GM21529 (cell line): ENCODE results near the gene IL11RA.

ENCODE experiments used
- ATAC-seq: cut with Tn5 transposase; IDR thresholded peaks from one replicate; pipeline ENCODE4 v1.9.1; 2021; ENCODE audit not compliant: unreplicated experiment

The IL11RA gene

DNA sequence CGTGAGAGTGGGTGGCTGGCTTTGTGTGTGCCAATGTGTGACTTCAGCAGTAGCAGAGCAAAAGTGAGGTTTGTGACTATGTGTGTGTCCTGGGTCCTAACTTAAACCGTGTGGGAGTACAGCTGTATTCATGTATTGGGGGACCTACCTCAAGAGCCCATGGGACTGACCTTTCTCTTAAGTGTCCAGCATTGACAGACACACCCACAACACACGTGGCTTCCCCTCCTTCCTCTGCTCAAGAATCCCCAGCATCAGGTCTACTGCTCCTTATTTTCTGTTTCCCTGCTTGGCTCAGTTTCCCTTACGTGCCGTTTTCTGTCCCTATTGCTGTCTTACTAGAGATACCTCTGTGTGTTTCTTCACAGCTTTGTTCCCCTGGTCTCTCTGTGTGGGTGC is 616 bp downstream of the IL11RA start:
- no peak for ATAC-seq

DNA sequence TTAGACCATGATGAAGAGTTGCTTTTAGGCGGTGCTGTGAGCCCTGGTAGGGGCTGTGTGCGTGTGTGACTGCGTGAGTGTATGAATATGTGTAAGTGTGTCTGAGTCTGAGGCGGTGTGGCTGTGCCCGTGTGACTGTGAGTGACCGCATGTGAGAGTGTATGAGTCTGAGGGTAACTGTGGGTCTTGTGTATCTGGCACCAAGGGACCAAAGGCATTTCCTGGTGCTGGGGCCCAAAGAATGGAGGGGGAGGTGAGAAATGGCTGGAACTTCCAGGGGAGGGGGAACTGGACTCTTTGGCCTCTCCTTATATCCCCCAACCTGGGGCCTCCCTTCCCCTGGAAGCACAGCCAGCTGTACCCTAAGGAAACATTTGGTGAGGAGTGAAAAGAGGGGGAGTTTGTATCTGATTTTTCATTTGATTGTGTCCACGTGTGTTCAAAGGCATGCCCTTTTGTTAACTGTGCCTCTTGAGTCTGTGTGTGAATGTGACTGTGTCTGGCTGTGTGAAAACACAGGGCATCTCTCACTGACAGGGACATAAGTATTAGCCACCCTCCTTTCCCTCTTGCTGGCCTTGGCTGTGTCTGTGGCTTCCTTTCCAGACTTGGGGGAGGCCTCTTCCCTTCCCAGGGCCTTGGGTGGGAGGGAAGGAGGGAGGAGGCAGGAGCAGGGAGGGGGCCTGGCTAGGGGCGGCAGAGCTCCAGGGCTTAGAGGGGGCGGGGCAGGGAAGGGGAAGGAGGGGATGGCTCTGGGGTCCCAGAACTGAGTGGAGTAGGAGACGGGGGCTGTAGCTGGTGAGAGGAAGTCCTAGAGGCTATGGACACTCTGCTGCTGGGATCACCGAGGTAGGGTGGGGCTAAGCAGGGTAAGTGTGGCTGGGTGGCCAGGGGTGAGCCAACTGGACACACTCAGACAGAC is 1.4 kb downstream of the IL11RA start:
- no peak for ATAC-seq

DNA sequence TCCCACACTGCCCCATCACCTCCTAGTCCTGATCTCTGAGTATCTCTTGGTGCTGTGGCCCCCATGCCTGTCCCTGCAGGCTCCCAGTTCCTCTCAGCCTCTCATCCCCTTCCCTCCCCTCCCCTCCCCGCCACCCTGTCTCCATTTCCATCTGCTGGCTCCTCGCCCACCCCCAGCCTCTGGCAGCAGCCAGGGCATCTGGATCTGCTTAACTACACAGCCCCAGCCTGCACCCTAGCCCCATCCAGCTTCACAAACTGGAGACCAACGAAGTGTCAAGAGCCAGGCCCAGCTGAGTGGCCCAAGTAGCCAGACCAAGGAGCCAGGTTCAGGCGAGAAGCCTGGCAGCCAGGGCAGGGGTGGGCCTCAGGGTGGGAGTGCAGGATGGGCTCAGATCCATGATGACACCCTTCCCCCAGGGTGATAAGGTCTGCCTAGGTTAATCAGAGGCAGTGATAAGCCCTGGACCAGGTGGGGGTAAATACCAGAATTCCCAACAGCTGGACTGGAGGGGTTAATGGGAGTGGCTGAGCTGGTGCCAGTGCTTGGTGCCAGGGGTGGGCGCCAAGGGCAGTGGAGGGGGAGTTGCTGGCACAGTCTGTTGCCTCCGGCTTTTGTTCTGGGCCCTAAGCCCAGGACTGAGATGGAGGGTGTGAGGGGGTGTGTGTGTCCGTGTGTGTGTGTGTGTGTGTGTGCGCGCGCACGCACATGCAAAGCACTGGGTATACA is 2.5 kb downstream of the IL11RA start:
- ATAC-seq = no peak

DNA sequence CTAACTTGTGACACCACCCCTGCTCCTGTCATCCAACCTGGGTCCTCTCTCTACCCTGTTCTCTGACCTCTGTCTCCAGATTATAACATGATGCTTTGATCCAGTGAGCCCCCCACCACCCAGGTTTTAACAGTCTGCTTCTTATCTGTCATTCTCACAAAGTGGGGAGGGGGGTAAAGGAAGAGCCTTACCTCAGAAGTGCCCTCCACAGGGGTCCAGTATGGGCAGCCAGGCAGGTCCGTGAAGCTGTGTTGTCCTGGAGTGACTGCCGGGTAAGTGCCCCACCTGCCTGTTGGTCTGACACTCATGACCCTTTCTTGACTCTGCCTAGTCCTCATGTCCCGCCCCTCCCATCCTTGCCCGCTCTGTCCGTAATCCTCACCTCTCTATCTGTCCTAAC is 3.4 kb downstream of the IL11RA start:
- ATAC-seq = no peak

DNA sequence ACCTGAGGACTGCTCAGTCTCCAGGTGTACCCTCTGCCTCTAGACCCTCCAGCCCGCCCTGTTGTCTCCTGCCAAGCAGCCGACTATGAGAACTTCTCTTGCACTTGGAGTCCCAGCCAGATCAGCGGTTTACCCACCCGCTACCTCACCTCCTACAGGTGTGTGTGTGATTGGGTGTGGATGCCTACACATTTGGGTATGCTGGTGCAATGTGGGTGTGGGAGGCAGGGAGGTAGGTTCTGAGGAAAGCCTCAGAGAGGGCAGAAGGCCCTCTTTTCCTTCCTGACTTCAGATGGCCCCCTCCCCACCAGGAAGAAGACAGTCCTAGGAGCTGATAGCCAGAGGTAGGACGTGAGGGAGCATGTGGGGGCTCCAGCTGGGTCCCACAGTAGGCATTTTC is 5.0 kb downstream of the IL11RA start:
- ATAC-seq = no peak

DNA sequence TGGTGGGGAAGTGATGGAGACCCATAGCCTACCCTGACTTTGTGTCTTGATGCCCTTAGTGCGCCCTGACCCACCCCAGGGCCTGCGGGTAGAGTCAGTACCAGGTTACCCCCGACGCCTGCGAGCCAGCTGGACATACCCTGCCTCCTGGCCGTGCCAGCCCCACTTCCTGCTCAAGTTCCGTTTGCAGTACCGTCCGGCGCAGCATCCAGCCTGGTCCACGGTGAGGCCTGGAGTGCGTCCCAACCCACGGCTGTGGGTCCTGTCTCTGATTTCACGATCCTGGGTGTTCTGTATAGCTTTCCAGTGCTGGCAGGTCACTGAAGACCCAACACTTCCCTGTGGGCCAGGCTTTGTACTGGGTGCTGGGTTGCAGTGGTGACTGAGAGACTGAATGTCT is 6.5 kb downstream of the IL11RA start:
- ATAC-seq = no peak

DNA sequence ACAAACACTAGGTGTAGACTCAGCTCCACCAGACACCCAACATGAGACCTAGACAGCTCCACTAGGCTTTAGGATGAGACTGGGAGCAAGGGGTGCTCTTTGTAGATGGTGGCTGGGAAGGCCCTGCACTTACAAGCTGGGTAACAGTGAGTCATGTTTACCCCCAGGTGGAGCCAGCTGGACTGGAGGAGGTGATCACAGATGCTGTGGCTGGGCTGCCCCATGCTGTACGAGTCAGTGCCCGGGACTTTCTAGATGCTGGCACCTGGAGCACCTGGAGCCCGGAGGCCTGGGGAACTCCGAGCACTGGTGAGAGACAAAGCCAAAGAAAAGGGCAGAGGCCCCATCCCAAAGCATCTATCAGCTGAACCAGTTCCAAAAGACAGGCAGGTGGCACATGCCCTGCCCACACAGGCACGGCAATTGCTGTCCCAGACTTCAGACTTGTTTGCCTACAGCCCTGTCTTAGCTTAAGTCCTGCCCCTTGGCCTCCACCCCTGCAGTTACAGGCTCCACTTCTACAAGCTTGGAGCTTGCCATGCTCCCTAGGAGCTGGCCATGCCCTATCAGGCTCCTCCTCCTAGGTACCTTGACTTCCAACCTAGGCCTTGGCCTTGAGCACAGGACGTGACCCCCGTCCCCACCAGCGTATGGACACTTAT is 7.7 kb downstream of the IL11RA start:
- ATAC-seq = no peak

DNA sequence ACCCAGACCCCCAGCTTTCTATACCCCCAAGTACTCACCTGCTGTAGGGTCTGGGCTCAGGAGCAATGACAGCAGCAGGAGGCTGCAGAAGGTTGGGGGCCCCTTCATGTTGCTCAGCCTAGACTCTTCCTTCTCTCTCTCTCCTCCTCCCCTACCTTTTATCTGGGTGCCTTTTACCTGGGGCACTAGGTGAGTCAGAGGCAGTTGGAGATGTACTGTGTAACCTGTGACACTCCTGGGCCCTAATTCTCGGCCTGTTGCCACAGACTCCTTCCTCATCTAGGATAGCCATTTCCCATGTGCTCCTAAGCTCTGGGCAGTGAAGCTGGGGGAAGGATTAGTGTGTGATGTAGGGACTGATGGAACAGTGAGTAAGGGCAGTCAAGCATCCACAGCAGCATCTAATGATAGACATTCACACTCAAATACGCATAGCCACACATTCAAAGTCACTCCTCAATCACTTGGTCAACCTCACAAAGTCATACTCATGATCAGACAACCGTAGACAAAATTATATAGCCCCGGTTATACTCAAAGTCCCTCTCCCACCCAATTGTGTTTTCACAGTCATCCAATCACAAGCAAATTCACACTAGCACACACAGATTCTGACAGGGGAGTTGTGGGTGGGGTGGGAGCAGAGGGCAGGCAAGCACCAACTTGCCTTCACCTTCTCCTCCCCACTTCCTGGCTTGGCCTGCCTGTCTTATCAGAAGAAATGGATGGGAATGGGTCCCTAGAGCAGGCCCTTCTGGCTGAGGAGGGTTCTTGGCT is 10.7 kb downstream of the IL11RA start, which contains the start of gene CCL27:
TSS of gene CCL27 (minus strand) at position 132 of the 777 bp plus-strand sequence. CDS start at position 108, 24 bp downstream.
- ATAC-seq = no peak

DNA sequence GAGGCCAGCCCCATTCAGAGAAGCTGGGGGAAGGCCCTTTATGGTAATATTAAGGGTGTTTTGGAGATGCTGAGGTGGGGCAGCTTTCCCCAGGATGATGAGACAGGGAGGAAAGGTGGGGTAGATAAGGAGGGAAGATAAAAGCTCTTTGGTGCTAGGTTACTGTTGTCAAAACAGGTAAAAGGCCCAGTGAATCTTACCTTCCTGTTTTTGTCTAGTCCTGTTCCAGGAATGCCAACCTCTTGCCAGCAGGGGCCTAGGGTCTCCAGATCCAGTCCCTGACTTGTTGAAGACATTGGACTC is 11.3 kb downstream of the IL11RA start:
- no peak for ATAC-seq

DNA sequence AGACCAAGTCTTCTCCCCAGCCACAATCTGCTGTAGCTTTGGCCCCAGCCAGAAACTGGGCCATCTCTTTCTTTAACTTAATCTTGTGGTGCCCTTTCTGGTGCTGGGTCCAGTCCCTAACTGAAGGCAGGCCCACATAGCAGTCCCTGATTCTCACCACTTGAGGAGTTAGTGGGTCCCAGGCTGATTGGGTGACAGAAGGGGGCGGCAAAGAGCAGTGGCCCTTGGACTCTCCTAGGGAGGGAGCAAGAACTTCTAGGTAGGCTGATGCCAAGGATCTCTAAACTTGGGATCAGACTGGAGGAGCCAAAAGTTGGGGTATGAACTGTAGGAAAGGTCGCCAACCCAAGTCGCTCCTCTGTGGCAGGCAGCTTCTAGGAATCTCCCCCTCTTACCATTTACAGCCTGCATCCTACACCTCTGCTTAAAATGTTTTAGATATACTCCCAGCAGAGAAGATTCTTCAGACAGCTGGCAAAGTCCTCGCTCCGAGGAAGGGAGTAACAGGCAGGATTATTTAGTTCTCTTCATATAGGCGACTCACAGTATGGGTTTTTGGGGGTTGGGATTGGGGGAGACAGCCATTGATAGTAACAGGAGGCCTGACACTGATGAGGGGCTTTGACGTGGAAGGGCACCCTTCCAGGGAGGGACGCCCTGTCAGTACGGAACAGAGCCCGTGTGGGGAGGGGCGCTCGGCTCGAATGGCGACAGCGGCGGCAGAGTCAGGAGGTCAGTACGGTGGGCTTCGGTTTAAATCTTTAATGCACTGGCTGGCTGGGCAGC is 12.5 kb downstream of the IL11RA start:
- ATAC-seq = peak; percentile 48

DNA sequence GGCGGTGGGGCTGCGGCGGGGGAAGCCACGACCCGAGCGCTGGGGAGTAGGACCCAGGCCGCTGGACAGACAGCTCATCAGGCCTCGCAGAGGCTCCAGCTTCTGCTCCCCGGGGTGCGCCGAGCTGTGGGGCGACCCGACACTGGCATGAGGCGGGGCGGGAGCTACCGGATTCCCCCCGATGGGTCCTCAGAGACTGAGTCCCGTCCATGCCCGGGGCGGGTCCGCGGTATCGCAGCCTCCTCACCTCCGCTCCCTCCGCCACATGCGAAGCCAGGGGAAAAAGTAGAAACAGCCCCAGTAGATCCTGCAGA is 13.0 kb downstream of the IL11RA start:
- ATAC-seq = peak; percentile 18

DNA sequence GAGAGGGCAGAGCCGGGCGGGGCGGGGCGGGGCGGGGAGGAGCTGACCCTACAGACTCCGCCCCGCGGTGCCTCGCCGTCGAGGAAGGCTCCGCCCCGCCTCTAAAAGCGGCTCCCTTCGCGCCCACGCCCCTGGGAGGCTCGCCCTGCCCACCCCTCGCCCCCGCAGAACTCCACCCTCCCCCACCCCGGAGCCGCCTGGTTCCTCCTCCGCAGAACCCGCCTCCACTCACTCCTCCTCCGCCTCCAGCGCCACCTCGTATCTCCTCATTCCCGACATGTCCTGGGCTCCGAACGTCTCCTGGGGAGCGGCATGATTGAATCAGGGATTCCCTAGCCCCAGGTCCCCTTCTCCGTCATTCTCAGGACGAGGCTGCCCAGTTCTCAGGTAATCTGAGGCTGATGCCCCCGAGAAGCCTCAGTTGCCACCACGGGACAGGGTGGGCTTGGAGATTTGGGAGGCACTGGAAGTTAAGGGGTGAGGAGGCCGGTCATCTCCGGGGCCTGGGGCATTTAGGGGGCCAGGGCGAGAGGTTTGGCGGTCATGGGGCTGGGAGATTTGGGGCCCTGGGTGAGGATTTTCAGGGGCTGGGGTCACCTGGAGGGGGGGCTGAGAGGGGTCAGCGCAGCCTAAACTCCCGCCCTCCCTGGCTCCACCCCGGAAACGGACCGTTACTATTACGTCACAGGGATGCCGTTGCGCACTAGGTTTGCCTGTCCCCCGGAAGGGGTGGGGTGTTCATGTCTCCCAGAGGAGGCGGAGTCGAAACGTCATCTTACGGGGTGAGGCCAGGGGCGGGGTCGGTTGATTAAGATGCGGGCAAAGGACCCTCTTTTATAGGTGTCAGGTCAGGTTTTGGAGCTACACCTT is 13.6 kb downstream of the IL11RA start:
- peak; percentile 75 for ATAC-seq

DNA sequence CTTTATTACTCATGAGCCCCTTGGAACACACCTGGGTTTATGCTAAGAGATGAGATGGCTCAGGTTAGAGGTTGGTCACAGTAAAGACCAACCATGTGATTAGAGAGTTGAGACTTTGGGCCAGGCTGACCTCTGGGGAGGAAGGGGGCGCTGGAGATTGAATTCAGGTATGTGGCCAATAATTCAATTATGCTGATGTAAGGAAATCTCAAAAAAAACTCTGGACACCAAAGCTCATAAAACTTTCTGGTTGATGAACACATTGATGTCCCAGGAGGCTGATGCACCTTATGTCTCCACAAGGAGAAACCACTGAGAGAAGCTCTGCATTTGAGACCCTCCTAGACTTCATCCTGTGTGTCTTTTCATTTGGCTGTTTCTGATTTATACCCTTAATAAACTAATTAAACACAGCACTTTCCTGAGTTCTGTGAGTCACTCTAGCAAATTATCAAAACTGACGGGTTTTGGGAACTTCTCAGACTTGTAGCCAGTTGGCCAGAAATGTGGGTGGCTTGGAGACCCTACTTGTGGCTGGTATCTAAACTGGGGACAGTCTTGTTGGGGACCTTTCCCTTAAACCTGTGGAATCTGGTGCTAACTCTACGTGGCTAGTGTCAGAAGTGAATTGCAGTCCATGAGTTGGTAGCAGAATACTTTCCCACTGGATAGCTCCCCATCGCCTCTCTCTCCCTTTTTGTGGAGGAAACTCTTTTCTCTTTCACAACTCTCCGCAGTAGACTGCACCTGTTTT is 18.0 kb downstream of the IL11RA start:
- no peak for ATAC-seq

DNA sequence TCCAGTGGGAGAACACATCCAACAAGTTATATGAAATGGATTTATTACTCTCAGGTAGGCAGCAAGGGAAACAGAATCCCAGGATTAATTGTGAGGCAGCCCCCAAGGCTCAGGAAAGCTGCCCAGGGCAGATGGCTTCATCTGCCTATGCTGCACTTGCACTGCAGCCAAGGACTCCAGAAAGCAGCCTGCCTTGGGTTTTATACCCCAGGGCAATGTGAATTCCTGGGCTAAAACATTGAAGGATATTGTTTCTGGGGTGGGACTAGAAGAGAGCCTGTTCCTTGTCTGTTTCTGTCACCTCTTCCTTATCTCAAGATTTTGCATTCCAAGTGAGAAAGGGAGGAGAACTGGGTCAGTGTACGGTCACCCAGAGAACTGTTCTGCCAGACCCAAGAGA is 19.3 kb downstream of the IL11RA start:
- no peak for ATAC-seq

DNA sequence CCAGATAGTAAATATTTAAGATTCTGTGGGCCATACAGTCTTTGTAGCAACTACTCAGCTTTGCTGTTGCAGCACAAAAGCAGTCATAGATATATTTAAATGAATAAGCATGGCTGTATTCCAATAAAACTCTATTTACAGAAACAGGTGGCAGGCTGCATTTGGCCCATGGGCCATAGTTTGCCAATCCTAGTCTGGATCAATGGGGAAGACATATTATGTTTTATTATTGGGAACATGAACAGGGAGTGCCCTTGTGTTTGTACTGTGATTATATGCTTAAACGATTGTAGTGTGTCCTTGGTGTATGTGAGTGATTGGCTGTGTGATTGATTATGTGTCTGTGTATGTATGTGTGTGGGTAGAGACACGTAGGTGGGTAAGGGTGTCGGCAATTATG is 22.5 kb downstream of the IL11RA start:
- ATAC-seq = no peak

DNA sequence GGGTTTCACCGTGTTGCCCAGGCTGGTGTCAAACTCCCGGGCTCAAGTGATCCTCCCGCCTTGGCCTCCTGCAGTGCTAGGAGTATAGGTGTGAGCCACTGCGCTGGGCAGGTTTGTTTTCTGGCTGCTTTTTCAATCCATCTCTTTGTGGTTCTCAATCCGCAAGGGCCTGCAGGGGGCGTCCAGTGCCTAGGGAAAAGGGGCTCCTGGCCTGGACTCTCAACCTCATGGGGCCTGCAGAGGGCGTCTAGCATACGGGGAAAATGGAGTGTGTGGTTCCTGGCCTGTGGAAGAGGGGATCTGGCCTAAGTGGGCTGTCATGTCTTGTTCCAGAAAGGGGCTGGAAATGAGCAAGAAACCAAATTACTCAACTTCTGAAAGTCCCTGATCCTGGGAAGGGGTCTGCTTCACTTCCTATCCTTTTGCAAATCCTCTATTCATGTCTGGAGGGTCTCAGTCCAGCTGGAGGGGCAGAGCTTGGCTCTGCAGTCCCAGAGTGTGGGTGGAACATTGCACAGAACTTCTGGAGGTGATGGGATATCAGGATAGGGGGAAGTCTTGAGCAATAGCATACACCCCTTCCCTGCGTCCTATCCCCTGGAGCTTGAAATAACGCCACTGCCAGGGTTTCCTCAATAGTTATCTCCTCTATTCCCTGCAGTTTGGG is 23.2 kb downstream of the IL11RA start:
- ATAC-seq = peak; percentile 74

DNA sequence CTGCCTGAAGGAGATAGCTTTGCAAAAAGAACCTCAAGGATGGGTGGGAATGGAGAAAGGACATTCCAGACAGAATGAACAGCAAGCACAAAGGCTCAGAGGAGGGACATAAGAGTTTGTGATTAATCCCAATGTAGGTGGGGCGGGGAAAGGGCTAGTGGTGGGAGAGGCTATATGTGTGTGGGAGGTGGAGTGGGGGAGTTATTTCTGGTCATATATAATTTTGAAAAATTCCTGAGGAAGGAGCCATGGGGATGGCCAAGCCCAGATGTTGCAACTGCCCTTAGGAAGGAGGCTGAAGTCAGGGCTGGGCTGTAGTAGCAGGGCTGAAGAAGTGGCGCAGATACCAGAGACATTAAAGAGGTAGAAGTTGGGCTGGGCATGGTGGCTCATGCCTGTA is 23.9 kb downstream of the IL11RA start:
- ATAC-seq = no peak

DNA sequence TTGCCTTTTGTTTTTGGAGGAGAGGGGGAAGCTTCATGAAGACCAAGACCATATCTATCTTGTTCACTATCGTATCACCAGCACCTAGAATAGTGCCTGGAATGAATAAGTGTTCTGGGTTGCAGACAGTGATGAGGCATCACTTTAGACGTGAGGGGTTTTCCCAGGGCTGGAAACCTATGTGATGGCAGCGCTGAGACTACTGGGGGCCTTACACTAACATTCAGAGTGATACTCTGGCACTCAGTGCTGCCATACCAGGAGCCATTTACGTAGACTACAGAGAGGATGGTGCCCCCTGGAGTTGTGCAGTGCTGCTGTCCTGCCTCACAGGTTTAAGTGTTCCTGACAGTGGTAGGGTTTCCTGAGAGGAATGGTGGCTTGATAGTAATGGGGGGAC is 32.2 kb downstream of the IL11RA start:
- ATAC-seq = no peak
